ENCODE data around the gene ATP12A.
A peak's percentile ranks its signal among the peaks of the same experiment; 100 is the strongest.

Gene ATP12A

DNA sequence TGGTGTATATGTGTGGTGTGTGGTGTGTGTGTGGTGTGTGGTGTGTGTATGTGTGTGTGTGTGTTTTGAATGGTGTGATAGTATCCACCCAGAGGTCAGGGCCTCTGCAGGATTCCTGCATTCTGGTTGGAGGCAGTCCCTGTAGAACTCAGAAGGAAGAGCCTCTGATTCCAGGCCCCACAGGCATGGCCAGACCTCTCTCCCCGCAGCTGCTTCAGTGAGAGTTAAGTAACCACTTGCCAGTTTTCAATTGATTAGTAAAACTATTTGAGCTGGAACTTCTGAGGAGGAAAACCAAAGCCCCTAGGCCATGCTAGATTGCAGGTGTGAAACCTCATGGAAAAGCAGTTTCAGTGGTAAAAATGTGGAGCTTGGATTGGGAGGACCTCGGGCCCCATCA lies 2.1 kb downstream of the ATP12A start:
- no peak overlapping the region for H2AFZ ChIP-seq (ENCODE audit: low read length)
- no peak overlapping the region for H3K9ac ChIP-seq (ENCODE audit: low read depth, low read length, poor library complexity, severe bottlenecking)
- no peaks in the 10 kb centered on the region for H3K27me3 ChIP-seq (ENCODE audit: insufficient read depth, low read length, poor library complexity, severe bottlenecking)
- no peak overlapping the region for H3K4me3 ChIP-seq (ENCODE audit: low read length, poor library complexity, severe bottlenecking)
- H3F3A ChIP-seq (ENCODE audit: low read depth) = peaks cover 5% of the 10 kb centered on the region; the same call in 1 of the 2 replicates
- no peaks in the 10 kb centered on the region for H3K9me3 ChIP-seq (ENCODE audit: insufficient read depth, low read depth, low read length)
- H3K4me1 ChIP-seq (ENCODE audit: insufficient read depth, low read length, poor library complexity, severe bottlenecking) = peaks cover 24% of the 10 kb centered on the region
- no peak overlapping the region for H3K4me2 ChIP-seq (ENCODE audit: low read depth, low read length, poor library complexity, severe bottlenecking)
- H3K79me2 ChIP-seq (ENCODE audit: insufficient read depth, low read length) = no peaks in the 10 kb centered on the region
- no peaks in the 10 kb centered on the region for H4K20me1 ChIP-seq (ENCODE audit: insufficient read depth, low read length, poor library complexity, severe bottlenecking)
- H3K36me3 ChIP-seq (ENCODE audit: insufficient read depth, low read length) = no peaks in the 10 kb centered on the region
- no peaks in the 10 kb centered on the region for H3K9me2 ChIP-seq (replicated peaks; ENCODE audit: low read depth, low read length)
- TF ChIP-seq, protein P1, sequence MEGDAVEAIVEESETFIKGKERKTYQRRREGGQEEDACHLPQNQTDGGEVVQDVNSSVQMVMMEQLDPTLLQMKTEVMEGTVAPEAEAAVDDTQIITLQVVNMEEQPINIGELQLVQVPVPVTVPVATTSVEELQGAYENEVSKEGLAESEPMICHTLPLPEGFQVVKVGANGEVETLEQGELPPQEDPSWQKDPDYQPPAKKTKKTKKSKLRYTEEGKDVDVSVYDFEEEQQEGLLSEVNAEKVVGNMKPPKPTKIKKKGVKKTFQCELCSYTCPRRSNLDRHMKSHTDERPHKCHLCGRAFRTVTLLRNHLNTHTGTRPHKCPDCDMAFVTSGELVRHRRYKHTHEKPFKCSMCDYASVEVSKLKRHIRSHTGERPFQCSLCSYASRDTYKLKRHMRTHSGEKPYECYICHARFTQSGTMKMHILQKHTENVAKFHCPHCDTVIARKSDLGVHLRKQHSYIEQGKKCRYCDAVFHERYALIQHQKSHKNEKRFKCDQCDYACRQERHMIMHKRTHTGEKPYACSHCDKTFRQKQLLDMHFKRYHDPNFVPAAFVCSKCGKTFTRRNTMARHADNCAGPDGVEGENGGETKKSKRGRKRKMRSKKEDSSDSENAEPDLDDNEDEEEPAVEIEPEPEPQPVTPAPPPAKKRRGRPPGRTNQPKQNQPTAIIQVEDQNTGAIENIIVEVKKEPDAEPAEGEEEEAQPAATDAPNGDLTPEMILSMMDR (conservative IDR thresholded peaks at IDR 0.05; ENCODE audit: low read length) = no peak
- no peak for TF ChIP-seq EZH2phosphoT487 (IDR thresholded peaks at IDR 0.05; ENCODE audit: borderline replicate concordance)

DNA sequence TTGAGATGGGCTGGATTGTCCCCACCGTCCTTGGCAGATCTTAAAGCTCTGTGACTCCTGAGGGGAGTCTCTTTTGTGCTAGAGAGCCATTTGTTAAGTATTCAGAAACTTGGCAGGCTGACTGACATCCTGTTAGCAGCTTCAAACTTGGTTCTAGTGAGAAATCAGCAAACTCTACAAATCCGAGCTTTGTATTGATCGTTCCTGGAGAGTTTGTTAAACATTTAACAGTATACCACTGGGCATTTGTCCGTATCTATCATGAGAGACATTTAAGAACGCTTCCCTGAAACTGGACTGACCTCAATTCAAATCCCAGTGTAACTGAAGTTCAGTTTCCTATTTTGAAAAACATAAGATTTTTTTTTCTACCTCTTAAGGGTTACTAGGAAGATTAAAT lies 3.1 kb downstream of the ATP12A start:
- H3K27me3 ChIP-seq (ENCODE audit: insufficient read depth, low read length, poor library complexity, severe bottlenecking) = no peaks in the 10 kb centered on the region
- H3F3A ChIP-seq (ENCODE audit: low read depth) = peaks cover 5% of the 10 kb centered on the region; the same call in 1 of the 2 replicates
- no peak overlapping the region for H3K4me3 ChIP-seq (ENCODE audit: low read length, poor library complexity, severe bottlenecking)
- no peak overlapping the region for H3K9ac ChIP-seq (ENCODE audit: low read depth, low read length, poor library complexity, severe bottlenecking)
- no peaks in the 10 kb centered on the region for H3K9me3 ChIP-seq (ENCODE audit: insufficient read depth, low read depth, low read length)
- H3K4me1 ChIP-seq (ENCODE audit: insufficient read depth, low read length, poor library complexity, severe bottlenecking) = peaks cover 24% of the 10 kb centered on the region
- H3K9me2 ChIP-seq (replicated peaks; ENCODE audit: low read depth, low read length) = no peaks in the 10 kb centered on the region
- peak overlapping the region; percentile 89 for H3K4me2 ChIP-seq (ENCODE audit: low read depth, low read length, poor library complexity, severe bottlenecking)
- H2AFZ ChIP-seq (ENCODE audit: low read length) = peak overlapping the region; percentile 19; the same call in 1 of the 2 replicates
- H3K79me2 ChIP-seq (ENCODE audit: insufficient read depth, low read length) = no peaks in the 10 kb centered on the region
- H3K36me3 ChIP-seq (ENCODE audit: insufficient read depth, low read length) = no peaks in the 10 kb centered on the region
- TF ChIP-seq, protein P1 (conservative IDR thresholded peaks at IDR 0.05; ENCODE audit: low read length) = no peak
- no peak for TF ChIP-seq EZH2phosphoT487 (IDR thresholded peaks at IDR 0.05; ENCODE audit: borderline replicate concordance)
- H4K20me1 ChIP-seq (ENCODE audit: insufficient read depth, low read length, poor library complexity, severe bottlenecking) = no peaks in the 10 kb centered on the region

DNA sequence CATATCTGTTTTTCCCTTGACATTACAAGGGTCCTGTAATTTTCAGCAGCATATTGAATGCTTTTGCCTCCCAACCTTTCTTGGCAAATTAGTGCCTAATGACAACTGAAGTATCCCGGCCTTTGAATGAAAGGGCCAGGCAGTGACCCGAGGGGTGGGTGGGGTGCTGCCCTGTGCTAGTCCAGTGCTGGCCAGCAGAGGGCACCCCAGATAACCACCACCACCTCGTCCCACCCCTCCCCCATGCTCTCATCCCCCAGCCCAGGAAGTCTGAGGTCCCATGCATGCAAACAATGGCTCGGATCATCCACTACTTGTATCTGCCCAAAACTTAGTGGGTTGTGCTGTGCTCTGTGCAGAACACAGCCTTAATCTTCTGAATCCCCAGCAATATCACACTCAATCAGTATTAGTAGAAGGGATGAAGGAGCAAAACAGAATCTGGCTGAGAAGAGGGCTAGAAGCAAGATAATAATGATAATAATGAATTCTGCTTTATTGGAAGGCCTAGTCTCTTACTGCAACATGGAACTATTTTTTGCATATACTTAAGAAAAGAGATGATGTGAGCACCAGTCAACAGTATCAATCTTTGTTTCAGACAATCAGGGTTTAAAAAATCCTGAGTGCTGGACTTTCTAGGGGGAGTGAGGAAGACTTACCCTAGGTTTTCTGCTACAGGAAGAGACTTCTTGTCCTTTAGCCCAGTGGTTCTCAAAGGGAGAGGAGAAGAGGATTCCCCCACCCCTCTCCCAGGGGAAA lies 3.8 kb downstream of the ATP12A start:
- peak overlapping the region; percentile 64 for H2AFZ ChIP-seq (ENCODE audit: low read length)

More for the DNA sequence above, 3.8 kb downstream of the ATP12A start:
- H3K4me2 ChIP-seq (ENCODE audit: low read depth, low read length, poor library complexity, severe bottlenecking) = peak overlapping the region; percentile 89
- no peaks in the 10 kb centered on the region for H3K79me2 ChIP-seq (ENCODE audit: insufficient read depth, low read length)
- no peaks in the 10 kb centered on the region for H3K36me3 ChIP-seq (ENCODE audit: insufficient read depth, low read length)
- peaks cover 5% of the 10 kb centered on the region; the same call in 1 of the 2 replicates for H3F3A ChIP-seq (ENCODE audit: low read depth)
- no peaks in the 10 kb centered on the region for H4K20me1 ChIP-seq (ENCODE audit: insufficient read depth, low read length, poor library complexity, severe bottlenecking)
- H3K27me3 ChIP-seq (ENCODE audit: insufficient read depth, low read length, poor library complexity, severe bottlenecking) = no peaks in the 10 kb centered on the region
- H3K9me3 ChIP-seq (ENCODE audit: insufficient read depth, low read depth, low read length) = no peaks in the 10 kb centered on the region
- TF ChIP-seq EZH2phosphoT487 (IDR thresholded peaks at IDR 0.05; ENCODE audit: borderline replicate concordance) = no peak
- TF ChIP-seq, protein P1 (conservative IDR thresholded peaks at IDR 0.05; ENCODE audit: low read length) = peak; percentile 93
- peak overlapping the region; percentile 70 for H3K9ac ChIP-seq (ENCODE audit: low read depth, low read length, poor library complexity, severe bottlenecking)
- H3K4me1 ChIP-seq (ENCODE audit: insufficient read depth, low read length, poor library complexity, severe bottlenecking) = peaks cover 24% of the 10 kb centered on the region
- H3K9me2 ChIP-seq (replicated peaks; ENCODE audit: low read depth, low read length) = no peaks in the 10 kb centered on the region
- H3K4me3 ChIP-seq (ENCODE audit: low read length, poor library complexity, severe bottlenecking) = peak overlapping the region; percentile 68
